ENCODE data around the gene SYNJ2.

The SYNJ2 gene

GRCh38 chr6:158028876-158029275, 47.2 kb downstream of the SYNJ2 start:
- DNase-seq (ENCODE audit: low spot score): no peak

GRCh38 chr6:158029668-158030230, 48.1 kb downstream of the SYNJ2 start:
- no peak for DNase-seq (ENCODE audit: low spot score)

GRCh38 chr6:158030380-158031300, 49.0 kb downstream of the SYNJ2 start:
- DNase-seq (ENCODE audit: low spot score): no peak

- DNase-seq (ENCODE audit: low spot score): peak; percentile 88
Observed at GRCh38 chr6:158031381-158032353, 50.0 kb downstream of the SYNJ2 start.

- no peak for DNase-seq (ENCODE audit: low spot score)
Observed at GRCh38 chr6:158032354-158032733, 50.7 kb downstream of the SYNJ2 start.

- DNase-seq (ENCODE audit: low spot score): no peak
Observed at GRCh38 chr6:158033077-158033750, 51.6 kb downstream of the SYNJ2 start.

- no peak for DNase-seq (ENCODE audit: low spot score)
Observed at GRCh38 chr6:158033751-158034702, 52.4 kb downstream of the SYNJ2 start.

GRCh38 chr6:158036261-158036660, 54.6 kb downstream of the SYNJ2 start:
- DNase-seq (ENCODE audit: low spot score): no peak

- DNase-seq (ENCODE audit: low spot score): no peak
Observed at GRCh38 chr6:158037021-158037420, 55.4 kb downstream of the SYNJ2 start.

- DNase-seq (ENCODE audit: low spot score): no peak
Observed at GRCh38 chr6:158037771-158038170, 56.1 kb downstream of the SYNJ2 start.

GRCh38 chr6:158038291-158039177, 56.9 kb downstream of the SYNJ2 start:
- DNase-seq (ENCODE audit: low spot score): no peak

GRCh38 chr6:158039178-158039557, 57.5 kb downstream of the SYNJ2 start:
- DNase-seq (ENCODE audit: low spot score): no peak

GRCh38 chr6:158039571-158040050, 57.9 kb downstream of the SYNJ2 start:
- no peak for DNase-seq (ENCODE audit: low spot score)

- DNase-seq (ENCODE audit: low spot score): peak; percentile 85
Observed at GRCh38 chr6:158040051-158040803, 58.6 kb downstream of the SYNJ2 start.

- no peak for DNase-seq (ENCODE audit: low spot score)
Observed at GRCh38 chr6:158040804-158041347, 59.2 kb downstream of the SYNJ2 start.

GRCh38 chr6:158041370-158041769, 59.7 kb downstream of the SYNJ2 start:
- DNase-seq (ENCODE audit: low spot score): no peak

- no peak for DNase-seq (ENCODE audit: low spot score)
Observed at GRCh38 chr6:158041788-158042187, 60.1 kb downstream of the SYNJ2 start.

GRCh38 chr6:158042245-158042798, 60.7 kb downstream of the SYNJ2 start:
- peak; percentile 42 for DNase-seq (ENCODE audit: low spot score)

Data from GM03348 (cell line).